ENCODE data around the gene GTPBP6.
"Not testable (repeated sequence)": the region's sequence is repeated elsewhere in the genome, so short reads cannot be mapped to it uniquely, and the experiment has no call there.

Gene GTPBP6

GRCh38 chrX:351736-352135 lies 33.1 kb upstream of the GTPBP6 start:
- DNase-seq = no peak

DNA sequence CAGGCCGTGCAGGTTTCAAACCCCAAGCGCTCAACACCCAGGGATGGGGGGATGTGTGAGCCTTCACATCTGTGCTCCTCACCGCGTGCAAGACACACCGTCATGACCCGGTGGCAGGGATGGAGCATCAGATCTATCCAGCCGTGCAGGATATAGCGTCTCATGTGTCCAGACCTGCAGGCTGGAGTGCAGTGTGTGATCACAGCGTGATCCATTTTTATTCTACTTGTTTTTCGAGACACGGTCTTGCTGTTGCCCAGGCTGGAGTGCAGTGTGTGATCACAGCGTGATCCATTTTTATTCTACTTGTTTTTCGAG lies 32.7 kb upstream of the GTPBP6 start:
- not testable (repeated sequence) for DNase-seq

- no peak for DNase-seq
These were observed 32.1 kb upstream of the GTPBP6 start for GRCh38 chrX:350534-351323.

DNA sequence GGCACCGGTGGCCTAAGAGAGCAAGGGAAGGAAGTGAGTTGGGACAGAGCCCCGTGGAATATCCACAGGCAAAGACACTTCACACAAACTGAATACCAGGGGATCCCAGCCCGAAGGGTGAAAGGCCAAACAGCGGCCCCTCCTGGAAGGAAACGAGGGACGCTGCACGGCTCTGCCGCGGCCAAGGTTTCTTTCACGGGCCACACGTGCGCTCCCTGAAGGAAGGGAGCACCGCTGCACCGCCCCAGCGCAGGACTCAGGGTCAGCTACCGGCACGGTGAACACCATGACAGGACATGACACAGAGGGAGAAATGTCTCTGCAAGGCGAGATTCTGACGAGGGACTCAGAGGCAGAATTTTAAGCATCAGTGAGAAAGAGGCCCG lies 31.5 kb upstream of the GTPBP6 start:
- DNase-seq = no peak

DNA sequence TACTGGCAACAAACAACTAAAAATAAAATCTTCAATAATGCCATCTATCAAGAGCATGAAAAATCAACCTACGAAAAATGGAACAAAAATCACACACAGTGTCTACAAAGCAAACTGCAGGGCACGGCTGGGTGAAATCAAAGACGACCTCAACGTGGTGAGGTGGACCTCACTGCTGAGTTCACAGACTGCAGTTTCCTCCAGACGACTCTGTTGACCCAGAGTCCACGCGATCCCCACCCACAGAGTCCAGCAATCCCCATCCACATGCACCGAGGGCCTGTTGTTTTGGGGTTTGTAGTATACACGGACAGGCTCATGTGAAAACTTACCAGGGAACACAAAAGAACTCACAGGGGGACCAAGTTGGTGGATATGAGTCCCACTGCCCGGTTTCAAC lies 31.1 kb upstream of the GTPBP6 start:
- no peak for DNase-seq

DNA sequence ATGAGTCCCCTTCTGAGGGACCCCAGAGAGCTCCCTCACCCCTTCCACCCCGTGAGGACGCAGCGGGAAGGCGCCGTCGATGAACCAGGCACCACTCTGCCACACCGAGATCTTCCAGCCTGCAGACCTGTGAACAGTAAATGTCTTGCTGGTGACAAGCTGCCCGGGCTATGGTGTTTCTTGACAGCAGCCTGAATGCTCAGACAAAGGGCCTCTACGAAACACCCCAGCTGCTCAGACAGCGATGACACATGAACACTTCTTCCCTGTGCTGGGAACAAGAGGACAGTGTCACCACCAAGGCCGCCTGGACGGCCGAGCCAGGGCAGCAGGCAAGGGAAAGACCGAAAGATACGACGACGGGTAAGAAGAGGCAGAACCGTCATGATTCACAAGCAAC lies 30.6 kb upstream of the GTPBP6 start:
- no peak for DNase-seq

- DNase-seq = no peak
These were observed 30.0 kb upstream of the GTPBP6 start for GRCh38 chrX:348461-349117.

DNA sequence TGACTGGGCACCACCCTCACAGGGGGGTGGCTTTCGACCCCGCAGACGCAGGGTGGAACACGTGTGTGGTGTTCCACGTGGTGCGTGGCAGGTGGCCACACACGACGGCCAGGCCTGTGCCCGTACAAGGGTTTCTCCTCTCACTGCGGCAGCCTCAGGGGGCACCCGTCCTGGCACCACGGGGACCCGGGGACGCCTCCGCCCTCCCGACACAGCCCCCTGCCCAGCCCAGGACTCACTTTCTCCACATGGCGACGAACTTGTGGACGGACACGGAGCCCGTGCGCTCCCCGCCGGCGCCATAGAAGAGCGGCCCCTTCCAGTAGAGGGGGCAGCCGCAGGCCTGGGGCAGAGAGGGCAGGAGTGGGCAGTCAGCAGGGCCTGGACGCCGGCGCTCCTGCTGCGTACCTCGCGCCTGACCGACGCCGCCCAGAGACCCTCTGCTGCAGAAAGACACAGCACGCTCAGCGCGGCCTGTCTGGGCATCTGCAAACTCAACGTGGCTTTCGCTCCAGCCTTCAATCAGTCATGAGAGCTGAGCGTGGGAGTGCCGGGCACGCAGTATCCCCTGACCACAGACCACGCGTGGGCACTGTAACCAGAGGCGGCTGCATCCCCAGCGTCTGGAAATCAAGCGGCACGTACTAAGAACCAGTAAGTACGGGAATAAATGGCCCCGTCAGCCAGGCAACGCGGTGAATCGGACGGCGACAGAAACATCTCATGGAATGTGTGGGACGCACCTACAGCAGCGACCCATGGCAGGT lies 28.9 kb upstream of the GTPBP6 start:
- no peak for DNase-seq

GRCh38 chrX:346034-346813 lies 27.6 kb upstream of the GTPBP6 start:
- DNase-seq = no peak

DNA sequence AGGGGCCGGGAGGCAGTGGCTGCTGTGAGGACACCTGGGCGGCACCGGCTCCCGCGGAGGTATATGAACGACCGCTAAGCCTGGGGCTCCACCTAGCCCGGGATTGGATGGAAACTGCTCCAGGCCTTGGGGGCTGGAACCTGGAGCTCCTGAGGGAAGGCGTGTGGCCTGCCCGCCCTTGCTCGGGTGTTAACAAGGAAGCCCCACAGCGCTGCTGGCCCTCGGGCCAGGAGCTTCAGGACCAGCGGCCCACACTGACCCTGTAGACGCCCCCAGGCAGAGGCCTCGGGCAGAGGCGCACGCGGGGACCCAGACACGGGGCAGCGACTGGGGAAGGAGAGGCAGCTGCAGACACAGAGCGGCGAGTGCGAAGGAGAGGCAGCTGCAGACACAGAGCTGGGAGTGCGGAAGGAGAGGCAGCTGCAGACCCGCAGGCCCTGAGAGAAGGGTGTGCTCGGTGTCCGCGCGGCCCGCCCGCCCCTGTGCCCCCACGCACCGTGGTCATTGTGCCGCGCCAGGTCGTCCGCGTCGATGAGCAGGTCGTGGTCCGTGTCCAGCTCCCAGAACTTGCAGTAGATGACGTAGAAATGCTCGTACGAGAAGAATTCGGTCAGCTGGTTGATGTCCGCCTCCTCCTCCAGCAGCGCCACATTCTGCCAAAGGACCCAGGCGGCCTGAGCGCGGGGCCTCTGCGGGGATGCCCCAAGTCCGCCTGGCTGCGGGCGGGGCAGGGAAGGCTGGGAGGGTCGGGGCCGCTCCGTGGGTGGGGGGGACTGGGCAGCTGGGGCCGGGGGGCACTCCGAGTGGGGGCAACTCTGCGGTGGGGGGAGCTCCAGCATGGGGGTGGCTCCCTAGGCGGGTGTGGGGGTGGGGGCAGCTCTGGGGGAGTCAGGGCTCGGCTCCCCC lies 26.7 kb upstream of the GTPBP6 start:
- DNase-seq = no peak

DNA sequence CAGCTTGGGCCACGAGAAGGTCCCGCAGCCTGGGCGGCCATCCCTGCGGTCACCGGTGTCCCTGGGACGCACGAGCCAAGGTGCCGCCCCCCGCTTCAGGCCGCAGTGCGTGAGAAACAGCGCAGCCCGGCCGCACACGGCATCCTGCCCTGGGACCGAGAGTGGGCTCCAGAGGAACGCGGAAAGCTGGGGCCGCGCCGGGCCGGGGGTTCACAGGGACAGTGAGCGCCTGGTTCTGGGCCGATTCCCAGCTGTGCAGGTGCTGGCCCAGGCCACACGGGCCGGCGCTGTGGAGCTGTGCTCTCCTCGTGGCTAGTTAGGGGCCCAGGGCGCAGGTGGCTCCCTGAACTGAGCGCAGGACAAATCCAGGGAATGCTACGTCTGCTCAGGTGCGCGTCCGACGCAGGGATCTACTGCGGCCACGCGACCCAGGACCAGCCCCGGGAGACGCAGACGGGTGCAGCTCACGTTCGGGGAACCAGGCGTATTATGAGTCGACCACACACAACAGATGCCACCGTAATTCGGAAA lies 25.8 kb upstream of the GTPBP6 start:
- DNase-seq = no peak

DNA sequence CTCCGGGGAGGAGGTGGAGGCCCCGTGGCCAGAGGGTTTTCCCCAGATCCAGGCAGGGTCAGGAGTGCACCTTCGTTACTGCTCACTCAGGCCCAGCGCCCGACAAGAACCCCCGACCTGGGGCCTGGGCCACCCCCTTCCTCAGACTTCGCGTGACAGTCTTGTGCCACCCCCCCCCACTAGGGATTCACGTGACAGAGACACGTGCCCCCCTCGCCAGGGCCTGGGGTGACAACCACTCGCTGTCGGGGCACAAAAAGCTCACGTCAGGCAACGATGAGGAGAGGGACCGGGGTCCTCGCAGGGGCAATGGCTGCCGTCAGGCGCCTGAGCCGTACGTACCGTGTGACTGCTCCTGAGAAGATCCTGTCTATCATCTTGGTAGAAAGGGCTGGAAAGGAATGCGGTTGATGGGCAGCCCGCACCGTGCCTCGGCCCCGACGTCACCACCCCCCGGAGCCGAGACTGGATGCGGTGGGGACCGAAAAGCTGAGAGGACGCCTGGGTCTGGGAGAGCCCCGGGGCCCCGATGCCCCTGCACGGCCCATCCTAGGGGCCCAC lies 23.0 kb upstream of the GTPBP6 start:
- no peak for DNase-seq

GRCh38 chrX:340641-341423 lies 22.2 kb upstream of the GTPBP6 start:
- no peak for DNase-seq

DNA sequence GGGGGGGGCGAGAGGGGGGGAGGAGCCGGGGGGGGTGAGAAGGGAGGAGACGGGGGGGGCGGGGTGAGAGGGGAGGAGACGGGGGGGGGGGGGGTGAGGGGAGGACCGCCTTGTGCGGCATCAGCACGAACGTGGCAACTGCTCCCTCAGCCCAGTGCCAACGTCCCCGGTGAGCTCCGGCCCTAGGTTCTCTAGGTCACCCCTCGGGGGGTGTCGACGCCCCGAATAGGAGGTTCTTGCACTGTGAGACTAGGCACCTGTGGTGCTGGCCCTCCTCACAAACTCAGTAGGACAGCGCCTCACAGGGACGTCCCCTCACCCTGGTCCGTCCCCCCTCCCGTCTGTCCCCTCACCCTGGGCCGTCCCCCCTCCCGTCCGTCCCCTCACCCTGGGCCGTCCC lies 21.5 kb upstream of the GTPBP6 start:
- DNase-seq = no peak

DNA sequence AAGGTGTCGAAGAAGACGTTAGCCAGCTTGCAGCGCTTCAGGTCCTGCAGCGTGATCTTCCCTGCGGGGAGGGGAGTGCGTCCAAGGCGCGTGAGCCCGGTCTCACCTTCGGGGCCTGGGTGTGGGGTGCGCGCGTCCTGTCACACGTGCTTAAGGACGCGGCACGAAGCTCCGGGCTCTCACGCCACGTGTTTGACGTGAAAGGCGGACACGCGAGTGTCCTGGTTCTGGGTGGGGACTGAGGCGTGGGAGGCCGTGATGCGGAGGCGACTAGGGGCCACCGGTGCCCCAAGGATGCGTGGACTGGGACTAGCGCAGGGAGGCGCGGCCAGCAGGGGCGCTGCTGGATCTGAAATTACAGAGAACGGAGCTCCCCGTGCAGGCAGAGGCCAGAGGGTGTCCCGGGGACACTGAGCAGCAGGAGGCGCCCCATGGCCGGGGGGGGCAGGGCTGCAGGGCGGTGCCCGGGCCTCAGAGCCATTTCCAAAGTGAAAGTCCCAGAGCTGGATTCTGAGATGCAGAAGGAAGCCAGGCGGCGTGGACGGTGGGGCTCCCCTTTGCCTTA lies 20.3 kb upstream of the GTPBP6 start:
- DNase-seq = no peak

GRCh38 chrX:338281-338835 lies 19.8 kb upstream of the GTPBP6 start:
- DNase-seq = no peak

- DNase-seq = no peak
These were observed 18.8 kb upstream of the GTPBP6 start for GRCh38 chrX:337331-337831.

DNA sequence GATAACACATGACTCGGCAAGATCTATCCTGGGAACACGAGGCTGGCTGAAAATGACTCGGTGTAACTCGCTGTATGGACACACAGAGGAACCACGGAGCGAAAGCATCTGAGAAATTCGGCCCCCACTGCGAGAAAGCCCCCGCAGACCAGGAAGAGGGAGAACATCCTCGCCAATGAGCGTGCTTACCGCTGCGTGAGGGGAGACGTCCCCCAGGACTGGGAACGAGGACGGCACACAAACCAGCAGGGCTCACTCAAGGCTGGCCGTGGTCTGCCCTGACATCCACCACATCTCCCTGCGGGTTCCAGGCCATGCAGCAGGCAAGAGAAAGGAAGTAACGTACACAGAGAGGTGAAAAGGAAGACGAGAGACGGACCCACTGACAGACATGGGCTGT lies 17.6 kb upstream of the GTPBP6 start:
- no peak for DNase-seq

DNA sequence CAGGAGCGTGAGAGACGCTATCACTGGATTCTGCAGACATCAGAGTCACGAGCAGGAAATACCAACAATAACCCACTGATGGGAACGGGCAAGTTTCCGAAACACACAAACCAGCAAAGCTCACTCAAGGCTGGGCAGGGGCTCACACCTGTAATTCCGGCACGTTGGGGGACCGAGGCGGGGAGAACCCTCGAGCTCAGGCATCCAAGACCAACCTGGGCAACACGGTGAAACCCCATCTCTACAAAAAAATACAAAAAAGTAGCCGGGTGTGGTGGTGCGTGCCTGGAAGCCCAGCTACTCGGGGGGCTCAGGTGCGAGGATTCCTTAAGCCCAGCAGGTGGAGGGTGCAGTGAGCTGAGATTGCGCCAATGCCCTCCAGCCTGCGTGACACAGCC lies 17.2 kb upstream of the GTPBP6 start:
- DNase-seq = no peak

Measured in stimulated activated CD4-positive, alpha-beta T cell treated with anti-CD3 and anti-CD28 coated beads, Interleukin-2, amount 100 ng/mL, for 48 hours (primary cell).